Gastroesophageal sphincter (tissue), 4 donors: ENCODE measurements around the gene UAP1L1. TPM values are rescaled to one million over a fixed set of nuclear protein-coding genes. Genes with fewer than 3 reads are reported as not detected.
A peak's percentile ranks its signal among the peaks of the same experiment; 100 is the strongest.

ENCODE experiments used
- ATAC-seq: fragments of 150-250 bp; one replicate; pipeline ENCODE4 v1.9.1; 2016; ENCODE audit warnings: mild to moderate bottlenecking, moderate library complexity
- H3K27ac ChIP-seq, 4 donors: fragments of 200-600 bp; sonication (generic) in 3 of 4; 1 replicate in 3 of 4; 2 replicates in 1 of 4; pipeline ENCODE4 v1.5.1; 2016 to 2019
- H3K27me3 ChIP-seq: fragments of 200-600 bp; sonication (generic); one replicate; pipeline ENCODE4 v1.5.1; 2019
- H3K36me3 ChIP-seq, 2 donors: fragments of 200-600 bp; sonication (generic); one replicate each; pipeline ENCODE4 v1.5.1; 2019; ENCODE audit warnings: control low read depth in 1 of 2
- H3K4me1 ChIP-seq, 3 donors: fragments of 200-600 bp; sonication (generic); 1 replicate in 2 of 3; 2 replicates in 1 of 3; pipeline ENCODE4 v1.5.1; 2016 to 2019; ENCODE audit warnings: control low read depth in 2 of 3
- H3K4me3 ChIP-seq, 2 donors: fragments of 200-600 bp; sonication (generic); one replicate each; pipeline ENCODE4 v1.5.1; 2019; ENCODE audit warnings: mild to moderate bottlenecking in 1 of 2, moderate library complexity in 1 of 2
- H3K9me3 ChIP-seq, 3 donors: fragments of 200-600 bp; sonication (generic); one replicate each; pipeline ENCODE4 v1.5.1; 2017 to 2019; ENCODE audit warnings: control low read depth in 2 of 3
- CTCF ChIP-seq, 4 experiments: fragments of 200-600 bp in 2 of 4; fragments of 450-650 bp in 2 of 4; sonication (generic) in 1 of 4; IDR thresholded peaks; one replicate each; pipeline ENCODE4 v1.5.1; 2017 to 2019; ENCODE audit warnings: antibody characterized with exemption in 4 of 4, mild to moderate bottlenecking in 2 of 4, moderate library complexity in 2 of 4
- EP300 ChIP-seq: sonication (generic); formaldehyde crosslinking; IDR thresholded peaks from one replicate; pipeline ENCODE4 v1.6.1; 2017; ENCODE audit warnings: antibody characterized with exemption, mild to moderate bottlenecking
- POLR2A ChIP-seq, 2 donors: fragments of 450-650 bp; IDR thresholded peaks; one replicate each; pipeline ENCODE4 v1.6.1; 2017; ENCODE audit warnings: antibody characterized with exemption in 2 of 2, mild to moderate bottlenecking in 2 of 2, moderate library complexity in 1 of 2
- POLR2AphosphoS5 ChIP-seq: sonication (generic); formaldehyde crosslinking; IDR thresholded peaks from one replicate; pipeline ENCODE4 v1.6.1; 2017; ENCODE audit warnings: antibody characterized with exemption
- WGBS, 2 donors: methylation state at CpG; one replicate each; pipeline ENCODE4 v1.1.5; 2018; ENCODE audit warnings: low coverage in 1 of 2; 5-methylcytosine and 5-hydroxymethylcytosine counted together
- total RNA-seq, 4 donors: library from RNA; depleted of rRNA; stranded (reverse); fragments of >200 nt; gene quantifications; one replicate each; pipeline ENCODE4 v1.1.0, GENCODE V29; 2016

The UAP1L1 gene
- total RNA-seq, 4 donors from 2014 or later = 4.2 to 7.3 (median 6.0) TPM

GRCh38 chr9:137051145-137051724 lies 26.1 kb upstream of the UAP1L1 start:
- Histone ChIP-seq H3K36me3 (no peaks in the 10 kb centered on the region), H3K27ac (no peak overlapping the region), H3K9me3 (no peaks in the 10 kb centered on the region), H3K4me1 (peaks cover 0 to 59% (median 33%) of the 10 kb centered on the region in 3 donors), H3K27me3 (peaks cover 84% of the 10 kb centered on the region), H3K4me3 (no peak overlapping the region)
- WGBS, 2 donors = 100% methylated on average over 1 of the region's 17 CpGs; no CpG with 5 or more reads in 1 of the 2 donors
- TF ChIP-seq POLR2AphosphoS5 = no peak
- no peak for TF ChIP-seq EP300
- no peak for TF ChIP-seq POLR2A (IDR thresholded peaks at IDR 0.05)
- TF ChIP-seq CTCF (IDR thresholded peaks at IDR 0.05) = no peak
- ATAC-seq = no peak

- Histone ChIP-seq H3K9me3 (no peaks in the 10 kb centered on the region), H3K27ac (no peak overlapping the region), H3K36me3 (no peaks in the 10 kb centered on the region), H3K4me1 (peaks cover 0 to 62% (median 34%) of the 10 kb centered on the region in 3 donors), H3K27me3 (peaks cover 76% of the 10 kb centered on the region), H3K4me3 (no peak overlapping the region)
- no peak for TF ChIP-seq EP300
- TF ChIP-seq POLR2A (IDR thresholded peaks at IDR 0.05) = no peak
- no peak for TF ChIP-seq CTCF (IDR thresholded peaks at IDR 0.05)
- TF ChIP-seq POLR2AphosphoS5 = no peak
- ATAC-seq = no peak
- WGBS, 2 donors = 80% methylated on average over 1 of the region's 8 CpGs; no CpG with 5 or more reads in 1 of the 2 donors
These were observed 25.0 kb upstream of the UAP1L1 start for GRCh38 chr9:137052293-137052692.

- Histone ChIP-seq H3K4me1 (peaks cover 0 to 71% (median 37%) of the 10 kb centered on the region in 3 donors), H3K9me3 (no peaks in the 10 kb centered on the region), H3K27me3 (peaks cover 67% of the 10 kb centered on the region), H3K27ac (peak overlapping the region in 2 of 4 donors; percentile 68 to 69), H3K36me3 (no peaks in the 10 kb centered on the region), H3K4me3 (peak overlapping the region in 1 of 2 donors; percentile 51)
- no peak for ATAC-seq
- TF ChIP-seq EP300 = no peak
- no peak for TF ChIP-seq POLR2AphosphoS5
- no peak for TF ChIP-seq CTCF (IDR thresholded peaks at IDR 0.05)
- no peak for TF ChIP-seq POLR2A (IDR thresholded peaks at IDR 0.05)
- no CpG with 5 or more reads among the region's 71 CpGs for WGBS, 2 donors
These were observed 24.0 kb upstream of the UAP1L1 start for GRCh38 chr9:137052998-137053943.

GRCh38 chr9:137053944-137054931 lies 23.1 kb upstream of the UAP1L1 start, which contains the start of gene ENTPD2:
TSS of gene ENTPD2 (minus strand) at chr9:137054061. CDS start at chr9:137053997, 64 bp downstream.
- Histone ChIP-seq H3K27me3 (peaks cover 57% of the 10 kb centered on the region), H3K4me3 (peak within 1 kb of the TSS in 1 of 2 donors; percentile 51), H3K9me3 (no peaks in the 10 kb centered on the region), H3K4me1 (peaks cover 0 to 63% (median 37%) of the 10 kb centered on the region in 3 donors), H3K36me3 (no peaks in the 10 kb centered on the region), H3K27ac (peak within 1 kb of the TSS in 3 of 4 donors; percentile 56 to 69 (median 68))
- 20 to 69% methylated on average over 3 to 5 of the region's 90 CpGs for WGBS, 2 donors
- no peak for TF ChIP-seq CTCF (IDR thresholded peaks at IDR 0.05)
- no peak for TF ChIP-seq POLR2A (IDR thresholded peaks at IDR 0.05)
- TF ChIP-seq POLR2AphosphoS5 = no peak
- no peak for TF ChIP-seq EP300
- no peak for ATAC-seq
